Mucosa of stomach (tissue), 1 donor: Measurements from ENCODE around the gene CHST13.
"Not testable (repeated sequence)": the region's sequence is repeated elsewhere in the genome, so short reads cannot be mapped to it uniquely, and the experiment has no call there.

Experiments
- H3K27me3 ChIP-seq: one replicate; pipeline ENCODE4 v1.7.0; 2013; ENCODE audit warnings: mild to moderate bottlenecking, low read length; ENCODE audit not compliant: control insufficient read depth, insufficient read depth
- H3K36me3 ChIP-seq: one replicate; pipeline ENCODE4 v1.7.0; 2013; ENCODE audit warnings: low read length; ENCODE audit not compliant: control insufficient read depth, insufficient read depth
- H3K4me1 ChIP-seq: one replicate; pipeline ENCODE4 v1.7.0; 2013; ENCODE audit warnings: mild to moderate bottlenecking, low read length; ENCODE audit not compliant: control insufficient read depth, insufficient read depth
- H3K4me3 ChIP-seq: one replicate; pipeline ENCODE4 v1.7.0; 2013; ENCODE audit warnings: low read length
- H3K9ac ChIP-seq: one replicate; pipeline ENCODE4 v1.7.0; 2013; ENCODE audit warnings: mild to moderate bottlenecking, low read length, moderate library complexity
- H3K9me3 ChIP-seq: one replicate; pipeline ENCODE4 v1.7.0; 2013; ENCODE audit warnings: mild to moderate bottlenecking, low read length, moderate library complexity; ENCODE audit not compliant: control insufficient read depth
- donor health status: Pancreatic carcinoma.

CHST13 gene

DNA sequence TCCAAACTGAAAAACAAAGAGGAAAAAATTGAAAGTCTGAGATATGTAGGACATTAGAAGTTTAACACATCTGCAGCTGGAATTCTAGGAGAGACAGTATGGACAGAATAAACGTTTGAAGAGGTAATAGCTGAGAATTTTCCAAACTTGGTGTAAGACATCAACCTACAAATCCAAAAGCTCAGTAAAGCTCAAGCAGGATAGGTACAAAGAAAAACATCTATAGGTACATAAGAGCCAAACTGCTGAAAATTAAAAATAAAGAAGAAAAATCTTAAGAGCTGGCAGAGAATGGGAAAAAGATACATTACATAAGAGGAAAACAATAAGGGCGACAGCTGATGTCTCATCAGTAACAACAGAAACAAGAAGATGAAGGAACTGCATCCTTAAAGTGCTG lies 57.6 kb downstream of the CHST13 start:
- Histone ChIP-seq H3K4me1 (no peaks in the 10 kb centered on the region), H3K9me3 (no peaks in the 10 kb centered on the region), H3K9ac (no peak overlapping the region), H3K4me3 (no peak overlapping the region), H3K27me3 (no peaks in the 10 kb centered on the region), H3K36me3 (no peaks in the 10 kb centered on the region)

DNA sequence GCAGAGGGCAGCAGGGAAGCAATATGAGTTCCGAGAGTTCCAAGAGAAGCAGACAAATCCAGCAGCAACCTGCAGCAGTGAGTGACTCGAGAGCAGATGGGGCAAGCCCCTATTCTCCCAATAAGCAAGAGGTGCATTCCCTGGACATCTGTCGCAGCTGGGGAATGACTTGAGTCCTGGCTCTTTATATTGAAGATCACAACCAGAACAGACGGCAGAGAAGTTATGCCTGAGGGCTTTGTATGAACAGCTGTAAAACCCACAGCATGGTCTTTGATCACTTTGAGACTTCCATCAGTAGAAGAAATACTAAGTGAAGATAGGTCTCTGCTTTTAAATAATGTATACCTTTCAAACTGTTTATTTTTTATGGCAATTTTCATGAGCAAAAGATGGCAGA lies 58.4 kb downstream of the CHST13 start:
- Histone ChIP-seq H3K36me3 (no peaks in the 10 kb centered on the region), H3K4me3 (no peak overlapping the region), H3K9me3 (no peaks in the 10 kb centered on the region)

DNA sequence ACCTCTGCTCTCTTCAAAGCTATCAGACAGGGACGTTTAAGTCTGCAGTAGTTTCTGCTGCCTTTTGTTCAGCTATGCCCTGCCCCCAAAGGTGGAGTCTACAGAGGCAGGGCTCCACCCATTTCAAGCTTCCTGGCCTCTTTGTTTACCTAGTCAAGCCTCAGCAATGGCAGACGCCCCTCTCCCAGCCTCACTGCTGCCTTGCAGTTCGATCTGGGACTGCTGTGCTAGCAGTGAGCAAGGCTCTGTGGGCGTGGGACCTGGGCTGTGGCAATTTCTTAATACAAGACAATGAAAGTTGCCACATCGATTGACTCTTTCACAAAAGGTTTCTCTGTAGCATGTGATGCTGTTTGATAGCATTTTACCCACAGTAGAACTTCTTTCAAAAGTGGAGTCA lies 67.6 kb downstream of the CHST13 start:
- not testable (repeated sequence) for H3K36me3 ChIP-seq, H3K4me1 ChIP-seq, H3K9me3 ChIP-seq, H3K4me3 ChIP-seq, H3K27me3 ChIP-seq, H3K9ac ChIP-seq

More for the DNA sequence above, 58.4 kb downstream of the CHST13 start:
- no peaks in the 10 kb centered on the region for H3K4me1 ChIP-seq
- H3K9ac ChIP-seq, result no peak overlapping the region
- H3K27me3 ChIP-seq, result no peaks in the 10 kb centered on the region
